ENCODE results near the gene UBL7.

Gene UBL7

GRCh38 chr15:74460871-74461846 is at the start of gene UBL7:
UBL7 (minus strand) TSS chr15:74461160; CDS start chr15:74458867, 2,293 bp downstream.
- Histone ChIP-seq H3K9ac (ENCODE audit: low read length) (peak within 1 kb of the TSS; percentile 84), H3K4me3 (ENCODE audit: low read length) (peak within 1 kb of the TSS; percentile 89), H3K36me3 (ENCODE audit: control insufficient read depth, insufficient read depth, low read length) (no peaks in the 10 kb centered on the region), H3K4me1 (ENCODE audit: control insufficient read depth, insufficient read depth, low read length) (peaks cover 5% of the 10 kb centered on the region), H3K27me3 (ENCODE audit: control insufficient read depth, insufficient read depth, low read length) (no peaks in the 10 kb centered on the region), H3K9me3 (ENCODE audit: control insufficient read depth, low read length) (no peaks in the 10 kb centered on the region)

- no peaks in the 10 kb centered on the region for H3K4me1 ChIP-seq (ENCODE audit: control insufficient read depth, insufficient read depth, low read length)
- H3K27me3 ChIP-seq (ENCODE audit: control insufficient read depth, insufficient read depth, low read length), result no peaks in the 10 kb centered on the region
- no peaks in the 10 kb centered on the region for H3K36me3 ChIP-seq (ENCODE audit: control insufficient read depth, insufficient read depth, low read length)
- no peak overlapping the region for H3K9ac ChIP-seq (ENCODE audit: low read length)
- no peaks in the 10 kb centered on the region for H3K9me3 ChIP-seq (ENCODE audit: control insufficient read depth, low read length)
- no peak overlapping the region for H3K4me3 ChIP-seq (ENCODE audit: low read length)
Measured at GRCh38 chr15:74506515-74506840, 45.5 kb upstream of the UBL7 start.

- H3K27me3 ChIP-seq (ENCODE audit: control insufficient read depth, insufficient read depth, low read length), result no peaks in the 10 kb centered on the region
- no peaks in the 10 kb centered on the region for H3K9me3 ChIP-seq (ENCODE audit: control insufficient read depth, low read length)
- H3K4me1 ChIP-seq (ENCODE audit: control insufficient read depth, insufficient read depth, low read length), result no peaks in the 10 kb centered on the region
- H3K36me3 ChIP-seq (ENCODE audit: control insufficient read depth, insufficient read depth, low read length), result no peaks in the 10 kb centered on the region
- H3K4me3 ChIP-seq (ENCODE audit: low read length), result no peak overlapping the region
- H3K9ac ChIP-seq (ENCODE audit: low read length), result no peak overlapping the region
Measured at GRCh38 chr15:74505837-74506514, 45.0 kb upstream of the UBL7 start.

GRCh38 chr15:74504836-74505235 is 43.9 kb upstream of the UBL7 start:
- no peaks in the 10 kb centered on the region for H3K4me1 ChIP-seq (ENCODE audit: control insufficient read depth, insufficient read depth, low read length)
- H3K4me3 ChIP-seq (ENCODE audit: low read length), result no peak overlapping the region
- no peaks in the 10 kb centered on the region for H3K27me3 ChIP-seq (ENCODE audit: control insufficient read depth, insufficient read depth, low read length)
- H3K9ac ChIP-seq (ENCODE audit: low read length), result no peak overlapping the region
- no peaks in the 10 kb centered on the region for H3K36me3 ChIP-seq (ENCODE audit: control insufficient read depth, insufficient read depth, low read length)
- no peaks in the 10 kb centered on the region for H3K9me3 ChIP-seq (ENCODE audit: control insufficient read depth, low read length)

- Histone ChIP-seq H3K4me3 (ENCODE audit: low read length) (no peak overlapping the region), H3K36me3 (ENCODE audit: control insufficient read depth, insufficient read depth, low read length) (no peaks in the 10 kb centered on the region), H3K4me1 (ENCODE audit: control insufficient read depth, insufficient read depth, low read length) (no peaks in the 10 kb centered on the region), H3K9me3 (ENCODE audit: control insufficient read depth, low read length) (no peaks in the 10 kb centered on the region), H3K9ac (ENCODE audit: low read length) (no peak overlapping the region), H3K27me3 (ENCODE audit: control insufficient read depth, insufficient read depth, low read length) (no peaks in the 10 kb centered on the region)
Measured at GRCh38 chr15:74504418-74504817, 43.5 kb upstream of the UBL7 start.

- Histone ChIP-seq H3K4me3 (ENCODE audit: low read length) (no peak overlapping the region), H3K9me3 (ENCODE audit: control insufficient read depth, low read length) (no peaks in the 10 kb centered on the region), H3K4me1 (ENCODE audit: control insufficient read depth, insufficient read depth, low read length) (no peaks in the 10 kb centered on the region), H3K36me3 (ENCODE audit: control insufficient read depth, insufficient read depth, low read length) (no peaks in the 10 kb centered on the region), H3K9ac (ENCODE audit: low read length) (no peak overlapping the region), H3K27me3 (ENCODE audit: control insufficient read depth, insufficient read depth, low read length) (no peaks in the 10 kb centered on the region)
Measured at GRCh38 chr15:74502301-74502700, 41.3 kb upstream of the UBL7 start.

GRCh38 chr15:74500401-74500800 is 39.4 kb upstream of the UBL7 start:
- no peak overlapping the region for H3K9ac ChIP-seq (ENCODE audit: low read length)
- no peaks in the 10 kb centered on the region for H3K4me1 ChIP-seq (ENCODE audit: control insufficient read depth, insufficient read depth, low read length)
- no peaks in the 10 kb centered on the region for H3K27me3 ChIP-seq (ENCODE audit: control insufficient read depth, insufficient read depth, low read length)
- no peaks in the 10 kb centered on the region for H3K36me3 ChIP-seq (ENCODE audit: control insufficient read depth, insufficient read depth, low read length)
- H3K4me3 ChIP-seq (ENCODE audit: low read length), result no peak overlapping the region
- H3K9me3 ChIP-seq (ENCODE audit: control insufficient read depth, low read length), result no peaks in the 10 kb centered on the region

GRCh38 chr15:74499366-74499765 is 38.4 kb upstream of the UBL7 start:
- Histone ChIP-seq H3K27me3 (ENCODE audit: control insufficient read depth, insufficient read depth, low read length) (no peaks in the 10 kb centered on the region), H3K9ac (ENCODE audit: low read length) (no peak overlapping the region), H3K4me3 (ENCODE audit: low read length) (no peak overlapping the region), H3K4me1 (ENCODE audit: control insufficient read depth, insufficient read depth, low read length) (no peaks in the 10 kb centered on the region), H3K36me3 (ENCODE audit: control insufficient read depth, insufficient read depth, low read length) (no peaks in the 10 kb centered on the region), H3K9me3 (ENCODE audit: control insufficient read depth, low read length) (no peaks in the 10 kb centered on the region)

- Histone ChIP-seq H3K27me3 (ENCODE audit: control insufficient read depth, insufficient read depth, low read length) (no peaks in the 10 kb centered on the region), H3K9ac (ENCODE audit: low read length) (no peak overlapping the region), H3K9me3 (ENCODE audit: control insufficient read depth, low read length) (no peaks in the 10 kb centered on the region), H3K36me3 (ENCODE audit: control insufficient read depth, insufficient read depth, low read length) (no peaks in the 10 kb centered on the region), H3K4me1 (ENCODE audit: control insufficient read depth, insufficient read depth, low read length) (no peaks in the 10 kb centered on the region), H3K4me3 (ENCODE audit: low read length) (no peak overlapping the region)
Measured at GRCh38 chr15:74497584-74497983, 36.6 kb upstream of the UBL7 start.

- Histone ChIP-seq H3K9ac (ENCODE audit: low read length) (no peak overlapping the region), H3K36me3 (ENCODE audit: control insufficient read depth, insufficient read depth, low read length) (no peaks in the 10 kb centered on the region), H3K9me3 (ENCODE audit: control insufficient read depth, low read length) (no peaks in the 10 kb centered on the region), H3K4me1 (ENCODE audit: control insufficient read depth, insufficient read depth, low read length) (no peaks in the 10 kb centered on the region), H3K4me3 (ENCODE audit: low read length) (no peak overlapping the region), H3K27me3 (ENCODE audit: control insufficient read depth, insufficient read depth, low read length) (no peaks in the 10 kb centered on the region)
Measured at GRCh38 chr15:74496648-74497047, 35.7 kb upstream of the UBL7 start.

GRCh38 chr15:74490339-74490689 is 29.4 kb upstream of the UBL7 start:
- H3K36me3 ChIP-seq (ENCODE audit: control insufficient read depth, insufficient read depth, low read length), result no peaks in the 10 kb centered on the region
- no peaks in the 10 kb centered on the region for H3K27me3 ChIP-seq (ENCODE audit: control insufficient read depth, insufficient read depth, low read length)
- H3K9me3 ChIP-seq (ENCODE audit: control insufficient read depth, low read length), result no peaks in the 10 kb centered on the region
- no peak overlapping the region for H3K9ac ChIP-seq (ENCODE audit: low read length)
- H3K4me3 ChIP-seq (ENCODE audit: low read length), result no peak overlapping the region
- H3K4me1 ChIP-seq (ENCODE audit: control insufficient read depth, insufficient read depth, low read length), result peaks cover 32% of the 10 kb centered on the region

- Histone ChIP-seq H3K9ac (ENCODE audit: low read length) (no peak overlapping the region), H3K36me3 (ENCODE audit: control insufficient read depth, insufficient read depth, low read length) (no peaks in the 10 kb centered on the region), H3K27me3 (ENCODE audit: control insufficient read depth, insufficient read depth, low read length) (no peaks in the 10 kb centered on the region), H3K9me3 (ENCODE audit: control insufficient read depth, low read length) (no peaks in the 10 kb centered on the region), H3K4me1 (ENCODE audit: control insufficient read depth, insufficient read depth, low read length) (peaks cover 32% of the 10 kb centered on the region), H3K4me3 (ENCODE audit: low read length) (no peak overlapping the region)
Measured at GRCh38 chr15:74489518-74490338, 28.8 kb upstream of the UBL7 start.

Measured in mucosa of stomach (tissue), 1 donor.